Stimulated activated memory B cell treated with anti-CD40 and anti-IgM and Interleukin-4, amounts not matched to agents 10 μg/mL and 1 μg/mL and 100 μg/mL, for 72 hours (primary cell): ENCODE data around the gene ARHGAP26.
A peak's percentile ranks its signal among the peaks of the same experiment; 100 is the strongest.

Experiments used
- ATAC-seq: fragments of 150-1000 bp; cut with Tn5 transposase; 2 replicates; pipeline ENCODE4 v1.10.0; 2021
- H3K27ac Mint-ChIP-seq: one replicate; pipeline ENCODE4 v1.8.0; 2022; ENCODE audit warnings: mild to moderate bottlenecking, mixed read lengths
- H3K27me3 Mint-ChIP-seq: one replicate; pipeline ENCODE4 v1.8.0; 2022; ENCODE audit warnings: mixed read lengths
- H3K36me3 Mint-ChIP-seq: one replicate; pipeline ENCODE4 v1.8.0; 2022; ENCODE audit warnings: mixed read lengths
- H3K4me1 Mint-ChIP-seq: one replicate; pipeline ENCODE4 v1.8.0; 2022; ENCODE audit warnings: mixed read lengths
- H3K4me3 Mint-ChIP-seq: one replicate; pipeline ENCODE4 v1.8.0; 2022; ENCODE audit warnings: mild to moderate bottlenecking, moderate library complexity, mixed read lengths
- H3K9me3 Mint-ChIP-seq: one replicate; pipeline ENCODE4 v1.8.0; 2022; ENCODE audit warnings: mixed read lengths

ARHGAP26 gene, protein sequence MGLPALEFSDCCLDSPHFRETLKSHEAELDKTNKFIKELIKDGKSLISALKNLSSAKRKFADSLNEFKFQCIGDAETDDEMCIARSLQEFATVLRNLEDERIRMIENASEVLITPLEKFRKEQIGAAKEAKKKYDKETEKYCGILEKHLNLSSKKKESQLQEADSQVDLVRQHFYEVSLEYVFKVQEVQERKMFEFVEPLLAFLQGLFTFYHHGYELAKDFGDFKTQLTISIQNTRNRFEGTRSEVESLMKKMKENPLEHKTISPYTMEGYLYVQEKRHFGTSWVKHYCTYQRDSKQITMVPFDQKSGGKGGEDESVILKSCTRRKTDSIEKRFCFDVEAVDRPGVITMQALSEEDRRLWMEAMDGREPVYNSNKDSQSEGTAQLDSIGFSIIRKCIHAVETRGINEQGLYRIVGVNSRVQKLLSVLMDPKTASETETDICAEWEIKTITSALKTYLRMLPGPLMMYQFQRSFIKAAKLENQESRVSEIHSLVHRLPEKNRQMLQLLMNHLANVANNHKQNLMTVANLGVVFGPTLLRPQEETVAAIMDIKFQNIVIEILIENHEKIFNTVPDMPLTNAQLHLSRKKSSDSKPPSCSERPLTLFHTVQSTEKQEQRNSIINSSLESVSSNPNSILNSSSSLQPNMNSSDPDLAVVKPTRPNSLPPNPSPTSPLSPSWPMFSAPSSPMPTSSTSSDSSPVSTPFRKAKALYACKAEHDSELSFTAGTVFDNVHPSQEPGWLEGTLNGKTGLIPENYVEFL

GRCh38 chr5:142769793-142770649 lies at the start of gene ARHGAP26:
Gene ARHGAP26, plus strand, starts transcription at chr5:142770377. Its CDS starts 385 bp downstream, at chr5:142770762.
- no peaks in the 10 kb centered on the region for H3K27me3 Mint-ChIP-seq
- peak; percentile 99 for ATAC-seq
- peaks cover 18% of the 10 kb centered on the region for H3K4me1 Mint-ChIP-seq
- H3K27ac Mint-ChIP-seq, result peak within 1 kb of the TSS; percentile 26
- peak within 1 kb of the TSS; percentile 80 for H3K4me3 Mint-ChIP-seq
- H3K36me3 Mint-ChIP-seq, result no peaks in the 10 kb centered on the region
- H3K9me3 Mint-ChIP-seq, result no peaks in the 10 kb centered on the region

- H3K36me3 Mint-ChIP-seq, result no peaks in the 10 kb centered on the region
- H3K4me1 Mint-ChIP-seq, result no peaks in the 10 kb centered on the region
- no peak overlapping the region for H3K4me3 Mint-ChIP-seq
- H3K27me3 Mint-ChIP-seq, result peaks cover 47% of the 10 kb centered on the region
- no peaks in the 10 kb centered on the region for H3K9me3 Mint-ChIP-seq
- ATAC-seq, result no peak
- no peak overlapping the region for H3K27ac Mint-ChIP-seq
Observed at GRCh38 chr5:142720641-142721271, 49.4 kb upstream of the ARHGAP26 start.

DNA sequence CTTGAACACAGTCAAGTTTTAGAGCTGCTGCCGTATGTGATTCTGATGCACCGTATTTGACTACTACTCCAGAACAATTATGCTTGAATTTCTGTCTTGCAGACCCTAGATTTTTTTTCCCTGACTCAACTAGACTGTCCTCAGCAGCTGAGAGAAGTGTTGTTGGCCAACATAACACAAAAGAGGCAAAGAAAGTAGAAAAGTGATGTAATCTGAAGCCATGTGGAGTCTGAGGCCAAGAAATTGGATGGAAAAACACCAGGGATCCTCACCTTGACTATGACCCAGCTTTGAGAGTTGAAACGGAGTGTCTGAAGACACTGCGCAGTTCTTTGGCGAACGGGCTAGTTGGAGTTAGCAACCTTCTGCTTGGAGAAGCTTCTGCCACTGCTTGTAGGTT lies 48.0 kb upstream of the ARHGAP26 start:
- Mint-ChIP-seq H3K27ac (no peak overlapping the region), H3K36me3 (no peaks in the 10 kb centered on the region), H3K9me3 (no peaks in the 10 kb centered on the region), H3K4me3 (no peak overlapping the region), H3K27me3 (peaks cover 49% of the 10 kb centered on the region), H3K4me1 (no peaks in the 10 kb centered on the region)
- no peak for ATAC-seq

DNA sequence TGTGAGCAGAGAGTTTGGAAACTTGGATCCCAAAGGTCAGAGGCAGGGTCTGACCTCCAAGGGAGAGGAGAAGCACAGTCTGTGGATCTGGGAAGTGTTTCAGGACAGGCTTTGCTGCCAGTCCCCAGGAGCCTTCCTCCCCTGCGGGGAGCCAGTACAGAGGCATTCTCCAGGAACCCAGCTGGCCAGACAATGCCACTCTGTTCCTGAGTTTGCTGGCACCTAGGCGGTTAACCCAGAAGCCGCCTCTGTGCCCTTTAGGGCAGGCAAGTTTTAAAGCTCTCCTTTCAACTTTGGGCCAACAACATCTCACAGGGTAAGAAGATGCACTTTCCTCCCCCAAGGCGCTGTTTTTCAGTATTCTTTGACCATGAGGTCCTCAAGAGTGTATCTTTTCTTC lies 47.3 kb upstream of the ARHGAP26 start:
- Mint-ChIP-seq H3K4me1 (no peaks in the 10 kb centered on the region), H3K4me3 (no peak overlapping the region), H3K27me3 (peaks cover 42% of the 10 kb centered on the region), H3K36me3 (no peaks in the 10 kb centered on the region), H3K9me3 (no peaks in the 10 kb centered on the region), H3K27ac (no peak overlapping the region)
- ATAC-seq, result no peak

GRCh38 chr5:142724821-142725220 lies 45.4 kb upstream of the ARHGAP26 start:
- H3K27me3 Mint-ChIP-seq, result peaks cover 22% of the 10 kb centered on the region

GRCh38 chr5:142725231-142726187 lies 44.7 kb upstream of the ARHGAP26 start:
- H3K4me1 Mint-ChIP-seq, result no peaks in the 10 kb centered on the region
- ATAC-seq, result no peak
- H3K36me3 Mint-ChIP-seq, result no peaks in the 10 kb centered on the region
- no peak overlapping the region for H3K27ac Mint-ChIP-seq
- no peaks in the 10 kb centered on the region for H3K9me3 Mint-ChIP-seq
- H3K4me3 Mint-ChIP-seq, result no peak overlapping the region
- H3K27me3 Mint-ChIP-seq, result peaks cover 20% of the 10 kb centered on the region

More at GRCh38 chr5:142724821-142725220, 45.4 kb upstream of the ARHGAP26 start:
- Mint-ChIP-seq H3K27ac (no peak overlapping the region), H3K36me3 (no peaks in the 10 kb centered on the region), H3K9me3 (no peaks in the 10 kb centered on the region), H3K4me1 (no peaks in the 10 kb centered on the region), H3K4me3 (no peak overlapping the region)
- ATAC-seq, result no peak

GRCh38 chr5:142726188-142726731 lies 43.9 kb upstream of the ARHGAP26 start:
- Mint-ChIP-seq H3K4me1 (no peaks in the 10 kb centered on the region), H3K27me3 (peaks cover 20% of the 10 kb centered on the region), H3K4me3 (no peak overlapping the region), H3K9me3 (no peaks in the 10 kb centered on the region), H3K27ac (no peak overlapping the region), H3K36me3 (no peaks in the 10 kb centered on the region)
- no peak for ATAC-seq

GRCh38 chr5:142727735-142728047 lies 42.5 kb upstream of the ARHGAP26 start:
- no peaks in the 10 kb centered on the region for H3K9me3 Mint-ChIP-seq
- peaks cover 20% of the 10 kb centered on the region for H3K27me3 Mint-ChIP-seq
- H3K36me3 Mint-ChIP-seq, result no peaks in the 10 kb centered on the region
- no peaks in the 10 kb centered on the region for H3K4me1 Mint-ChIP-seq
- ATAC-seq, result no peak
- H3K4me3 Mint-ChIP-seq, result no peak overlapping the region
- H3K27ac Mint-ChIP-seq, result no peak overlapping the region

DNA sequence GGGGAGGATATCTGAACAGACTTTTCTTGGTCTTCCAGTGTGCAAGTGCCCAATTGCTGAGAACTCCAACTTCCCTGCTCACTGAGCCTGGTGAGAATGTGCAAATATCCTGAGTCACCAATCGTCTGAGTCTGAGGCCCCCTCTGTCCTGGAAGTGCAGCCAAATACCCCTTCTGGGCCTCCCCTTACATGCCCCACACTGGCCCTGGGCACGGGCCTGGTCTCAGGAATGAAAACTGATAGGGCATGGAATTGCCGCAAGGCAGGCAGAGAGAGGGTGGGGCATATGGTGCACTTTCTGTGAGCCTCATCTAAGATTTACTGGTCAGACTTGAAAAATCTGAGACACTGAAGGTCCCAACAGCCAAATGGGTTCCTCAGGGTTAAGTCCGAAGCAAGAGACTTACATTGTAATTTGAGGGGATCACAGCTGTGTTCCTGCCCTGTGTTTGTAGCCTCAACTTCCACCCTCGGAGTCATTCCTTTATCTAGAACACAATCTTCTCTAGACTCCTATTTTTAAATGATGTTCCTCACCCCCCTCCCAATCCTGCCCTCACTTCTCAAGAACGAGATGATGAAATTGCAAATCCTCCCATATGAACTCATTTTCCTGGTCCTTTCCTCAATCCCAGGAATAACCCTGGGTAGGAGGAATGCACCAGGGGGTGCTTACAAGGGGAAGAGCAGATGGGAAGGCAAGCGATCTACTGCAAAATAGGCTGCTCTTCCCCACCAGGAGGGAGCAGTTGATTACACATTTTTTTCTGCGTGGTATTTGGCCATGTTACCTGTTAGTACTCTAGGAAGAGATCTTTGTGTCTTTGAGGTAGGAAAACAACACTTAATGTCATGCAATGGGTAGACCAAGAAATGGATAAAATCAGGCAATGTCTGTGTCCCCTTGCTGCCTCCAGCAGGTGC lies 34.6 kb upstream of the ARHGAP26 start:
- H3K9me3 Mint-ChIP-seq, result no peaks in the 10 kb centered on the region
- no peak overlapping the region for H3K4me3 Mint-ChIP-seq
- H3K4me1 Mint-ChIP-seq, result no peaks in the 10 kb centered on the region
- ATAC-seq, result no peak
- no peaks in the 10 kb centered on the region for H3K36me3 Mint-ChIP-seq
- no peak overlapping the region for H3K27ac Mint-ChIP-seq
- H3K27me3 Mint-ChIP-seq, result peaks cover 7% of the 10 kb centered on the region

DNA sequence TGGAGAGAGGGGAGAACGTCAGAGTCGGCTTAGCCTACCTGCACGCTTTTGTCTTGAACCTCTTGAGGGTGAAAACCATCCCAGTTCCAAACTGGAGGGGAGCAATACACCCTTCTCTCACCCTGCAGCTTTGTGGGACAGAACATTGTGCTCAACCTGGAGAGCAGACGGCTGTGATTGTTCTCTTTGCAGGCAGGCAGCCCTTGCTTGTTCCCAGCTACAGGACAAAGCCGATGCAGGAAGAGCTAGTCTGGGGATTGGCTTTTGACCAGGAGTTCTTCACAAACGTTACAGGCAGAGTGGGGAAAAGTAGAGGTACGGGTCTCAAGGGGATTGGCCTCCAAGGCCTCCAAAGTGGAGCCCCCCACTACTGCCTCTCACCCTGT lies 33.9 kb upstream of the ARHGAP26 start:
- H3K4me3 Mint-ChIP-seq, result no peak overlapping the region
- H3K36me3 Mint-ChIP-seq, result no peaks in the 10 kb centered on the region
- no peaks in the 10 kb centered on the region for H3K4me1 Mint-ChIP-seq
- no peak for ATAC-seq
- no peaks in the 10 kb centered on the region for H3K9me3 Mint-ChIP-seq
- peaks cover 7% of the 10 kb centered on the region for H3K27me3 Mint-ChIP-seq
- no peak overlapping the region for H3K27ac Mint-ChIP-seq

DNA sequence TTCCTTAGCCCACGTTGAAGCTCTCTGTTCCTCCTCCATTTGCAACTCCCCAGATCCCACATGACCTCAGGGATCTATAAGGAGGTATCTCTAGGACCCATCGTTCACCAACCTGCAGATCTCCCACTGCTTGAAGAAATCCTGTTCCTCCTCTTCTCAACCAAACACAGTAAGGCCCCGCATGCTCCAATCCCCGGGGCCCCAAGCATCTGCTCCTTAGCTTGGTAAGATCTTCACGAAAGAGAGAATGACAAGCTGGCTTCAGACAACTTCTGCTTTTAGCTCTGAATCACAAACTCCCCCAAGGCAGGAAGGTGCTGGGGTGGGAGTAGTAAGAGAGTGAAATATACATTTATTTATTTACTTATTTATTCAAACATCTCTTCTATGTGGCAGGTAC lies 33.0 kb upstream of the ARHGAP26 start:
- no peaks in the 10 kb centered on the region for H3K4me1 Mint-ChIP-seq
- no peaks in the 10 kb centered on the region for H3K36me3 Mint-ChIP-seq
- H3K27me3 Mint-ChIP-seq, result peaks cover 8% of the 10 kb centered on the region
- H3K27ac Mint-ChIP-seq, result no peak overlapping the region
- H3K4me3 Mint-ChIP-seq, result no peak overlapping the region
- ATAC-seq, result peak; percentile 49
- no peaks in the 10 kb centered on the region for H3K9me3 Mint-ChIP-seq

DNA sequence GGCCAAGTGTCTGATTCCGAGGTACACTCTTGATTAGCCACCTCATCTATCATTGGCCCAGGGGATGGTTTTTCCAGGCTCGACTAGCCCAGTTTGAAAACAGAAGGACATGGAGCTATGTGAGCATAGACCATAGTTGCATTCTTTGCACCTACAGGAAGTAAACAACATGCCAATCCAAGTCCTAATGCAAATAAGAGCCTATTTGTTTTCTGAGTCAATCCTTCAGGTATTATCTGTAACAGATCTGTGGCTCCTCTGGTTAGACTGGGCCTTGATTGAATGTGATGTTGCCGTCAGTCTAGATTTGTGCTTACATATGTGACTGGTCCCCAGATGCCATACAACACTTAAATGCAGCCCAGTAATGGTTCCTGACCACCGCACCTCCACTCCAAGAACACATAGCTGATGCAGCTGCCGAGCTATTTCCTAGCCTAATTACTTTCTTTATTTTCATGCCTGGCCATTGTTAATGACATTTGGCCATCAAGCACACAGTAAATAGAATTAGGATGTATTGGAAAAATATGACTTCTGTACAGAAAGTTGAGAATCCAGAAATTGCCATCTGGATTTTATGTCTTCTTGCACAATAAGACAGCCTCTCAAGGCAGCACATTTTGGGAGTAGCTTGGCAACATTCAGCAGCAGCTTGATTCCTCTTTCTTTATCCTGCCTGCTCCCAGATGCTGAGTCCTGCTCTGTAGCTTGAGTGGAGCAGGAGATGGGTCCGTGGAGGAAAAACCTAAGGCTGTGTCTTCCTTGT lies 29.5 kb upstream of the ARHGAP26 start:
- ATAC-seq, result no peak
- Mint-ChIP-seq H3K9me3 (no peaks in the 10 kb centered on the region), H3K27ac (no peak overlapping the region), H3K4me3 (no peak overlapping the region), H3K4me1 (no peaks in the 10 kb centered on the region), H3K27me3 (peaks cover 32% of the 10 kb centered on the region), H3K36me3 (no peaks in the 10 kb centered on the region)
